NCI-H2171 (cell line): Measurements from ENCODE around the gene TEX54.
A peak's percentile ranks its signal among the peaks of the same experiment; 100 is the strongest.

ENCODE experiments used
- DNase-seq: peaks from one replicate; lab custom pipeline; 2025; lab: John Stamatoyannopoulos, UW

The TEX54 gene

DNA sequence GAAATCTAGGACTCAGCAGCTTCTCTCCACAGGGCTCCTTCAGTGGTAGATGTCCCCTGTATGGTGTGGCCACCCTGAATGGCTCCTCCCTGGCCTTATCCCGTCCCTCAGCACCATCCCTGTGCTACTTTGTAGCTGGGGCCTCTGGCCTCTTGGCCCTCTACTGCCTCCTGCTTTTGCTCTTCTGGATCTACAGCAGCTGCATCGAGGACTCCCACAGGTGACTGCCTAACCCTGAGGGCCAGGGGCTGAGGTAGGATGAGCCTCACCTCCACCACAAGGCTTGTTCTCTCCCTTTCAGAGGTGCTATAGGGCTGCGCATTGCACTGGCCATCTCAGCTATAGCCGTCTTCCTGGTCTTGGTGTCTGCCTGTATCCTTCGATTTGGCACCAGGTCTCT lies 43.6 kb downstream of the TEX54 start:
- DNase-seq: no peak

DNA sequence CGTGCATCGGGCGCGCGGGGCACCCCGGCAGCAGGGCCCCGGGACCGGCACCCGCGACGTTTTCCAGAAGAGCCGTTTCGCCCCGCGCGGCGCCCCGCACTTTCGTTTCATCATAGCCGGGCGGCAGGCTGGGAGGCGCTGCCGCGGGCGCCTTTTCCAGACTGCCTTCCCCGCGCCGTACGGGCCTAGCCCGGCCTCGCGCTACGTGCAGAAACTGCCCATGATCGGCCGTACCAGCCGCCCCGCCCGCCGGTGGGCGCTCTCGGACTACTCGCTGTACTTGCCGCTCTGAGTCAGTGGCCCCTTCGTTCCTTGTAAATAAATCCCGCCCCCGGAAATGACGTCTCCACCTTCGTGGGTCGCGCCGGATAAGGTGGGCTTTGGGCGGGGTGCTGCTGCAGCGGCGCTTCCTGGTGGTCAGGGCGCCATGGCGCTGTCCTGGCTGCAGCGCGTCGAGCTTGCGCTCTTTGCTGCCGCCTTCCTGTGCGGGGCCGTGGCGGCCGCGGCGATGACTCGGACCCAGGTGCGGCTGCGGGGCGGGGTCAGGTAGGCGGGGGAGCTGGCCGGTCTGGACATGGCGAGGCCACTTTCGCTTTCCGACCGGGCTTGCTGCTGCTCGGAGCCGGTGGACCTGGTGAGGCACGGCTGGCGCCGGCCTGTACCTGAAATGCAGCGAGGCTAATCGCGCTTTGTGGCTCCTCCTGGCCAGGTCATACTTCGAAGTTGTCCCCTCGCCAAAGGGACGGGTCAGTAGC lies 45.5 kb downstream of the TEX54 start, which contains the start of gene TMEM179B:
Gene TMEM179B (plus strand): TSS at position 398 of the 755 bp plus-strand sequence. CDS start 30 bp downstream, at position 428.
- peak; percentile 99 for DNase-seq

DNA sequence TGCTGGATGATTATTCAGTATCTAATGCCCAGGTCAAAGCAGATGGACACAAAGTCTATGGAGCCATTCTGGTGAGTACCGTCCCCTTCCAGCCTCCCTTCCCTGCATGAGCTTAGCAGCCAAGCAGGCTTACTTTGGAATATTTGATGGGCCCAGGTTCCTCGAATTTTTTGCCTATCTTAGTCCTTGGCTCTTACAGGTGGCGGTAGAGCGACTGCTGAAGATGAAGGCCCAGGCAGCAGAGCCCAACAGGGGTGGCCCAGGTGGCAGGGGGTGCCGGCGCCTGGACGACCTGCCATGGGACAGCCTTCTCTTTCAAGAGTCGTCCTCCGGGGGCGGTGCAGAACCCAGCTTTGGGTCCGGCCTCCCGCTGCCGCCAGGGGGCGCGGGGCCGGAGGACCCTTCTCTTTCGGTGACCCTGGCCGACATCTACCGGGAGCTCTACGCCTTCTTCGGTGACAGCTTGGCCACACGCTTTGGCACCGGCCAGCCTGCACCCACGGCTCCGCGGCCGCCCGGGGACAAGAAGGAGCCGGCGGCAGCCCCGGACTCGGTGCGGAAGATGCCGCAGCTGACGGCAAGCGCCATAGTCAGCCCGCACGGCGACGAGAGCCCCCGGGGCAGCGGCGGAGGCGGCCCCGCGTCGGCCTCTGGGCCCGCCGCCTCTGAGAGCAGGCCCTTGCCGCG lies 46.2 kb downstream of the TEX54 start:
- peak; percentile 82 for DNase-seq

- no peak for DNase-seq
Measured at GRCh38 chr11:62782753-62783152, 49.9 kb downstream of the TEX54 start.
